GM18499 (cell line): ENCODE measurements around the gene WDR7.

Source experiments
- ATAC-seq: cut with Tn5 transposase; IDR thresholded peaks from one replicate; pipeline ENCODE4 v1.9.1; 2021; ENCODE audit warnings: moderate number of reproducible peaks; ENCODE audit not compliant: insufficient read depth, unreplicated experiment

The WDR7 gene

GRCh38 chr18:56650944-56651770 is at the start of gene WDR7:
Gene WDR7 (plus strand): TSS chr18:56651359. CDS start chr18:56672516, 21,157 bp downstream.
- peak; percentile 87 for ATAC-seq

- no peak for ATAC-seq
These were observed 44.5 kb upstream of the WDR7 start for GRCh38 chr18:56606618-56607017.

- no peak for ATAC-seq
These were observed 35.2 kb upstream of the WDR7 start for GRCh38 chr18:56615738-56616520.

GRCh38 chr18:56627991-56628390 is 23.2 kb upstream of the WDR7 start:
- ATAC-seq, result no peak

- no peak for ATAC-seq
These were observed 18.8 kb upstream of the WDR7 start for GRCh38 chr18:56632070-56633022.

GRCh38 chr18:56635007-56635406 is 16.2 kb upstream of the WDR7 start:
- ATAC-seq, result no peak

- no peak for ATAC-seq
These were observed 14.0 kb upstream of the WDR7 start for GRCh38 chr18:56637176-56637575.

- ATAC-seq, result peak; percentile 6
These were observed 13.4 kb upstream of the WDR7 start for GRCh38 chr18:56637711-56638231.

GRCh38 chr18:56638232-56639103 is 12.7 kb upstream of the WDR7 start, which contains the start of gene TXNL1:
Gene TXNL1 (minus strand): TSS chr18:56638592. CDS start chr18:56638440, 152 bp downstream.
- ATAC-seq, result peak; percentile 84

GRCh38 chr18:56639104-56639381 is 12.1 kb upstream of the WDR7 start:
- ATAC-seq, result peak; percentile 6

GRCh38 chr18:56639571-56639970 is 11.6 kb upstream of the WDR7 start:
- no peak for ATAC-seq

GRCh38 chr18:56641714-56642337 is 9.3 kb upstream of the WDR7 start:
- no peak for ATAC-seq

- ATAC-seq, result no peak
These were observed 7.8 kb upstream of the WDR7 start for GRCh38 chr18:56643381-56643780.

- no peak for ATAC-seq
These were observed 5.6 kb upstream of the WDR7 start for GRCh38 chr18:56645415-56646016.

- ATAC-seq, result no peak
These were observed 4.1 kb upstream of the WDR7 start for GRCh38 chr18:56647071-56647470.

- ATAC-seq, result no peak
These were observed 2.9 kb upstream of the WDR7 start for GRCh38 chr18:56647951-56648893.

- no peak for ATAC-seq
These were observed 1.2 kb upstream of the WDR7 start for GRCh38 chr18:56649996-56650395.

- ATAC-seq, result no peak
These were observed 573 bp downstream of the WDR7 start for GRCh38 chr18:56651771-56652092.
